Embryonic facial prominence (tissue), 1 donor: ENCODE results near the gene SHROOM2.
"Not testable (repeated sequence)": the region's sequence is repeated elsewhere in the genome, so short reads cannot be mapped to it uniquely, and the experiment has no call there.

Experiments
- DNase-seq: peaks from one replicate; pipeline ENCODE4 v3.0.0-alpha.2; 2016; ENCODE audit errors: extremely low spot score

The SHROOM2 gene

DNA sequence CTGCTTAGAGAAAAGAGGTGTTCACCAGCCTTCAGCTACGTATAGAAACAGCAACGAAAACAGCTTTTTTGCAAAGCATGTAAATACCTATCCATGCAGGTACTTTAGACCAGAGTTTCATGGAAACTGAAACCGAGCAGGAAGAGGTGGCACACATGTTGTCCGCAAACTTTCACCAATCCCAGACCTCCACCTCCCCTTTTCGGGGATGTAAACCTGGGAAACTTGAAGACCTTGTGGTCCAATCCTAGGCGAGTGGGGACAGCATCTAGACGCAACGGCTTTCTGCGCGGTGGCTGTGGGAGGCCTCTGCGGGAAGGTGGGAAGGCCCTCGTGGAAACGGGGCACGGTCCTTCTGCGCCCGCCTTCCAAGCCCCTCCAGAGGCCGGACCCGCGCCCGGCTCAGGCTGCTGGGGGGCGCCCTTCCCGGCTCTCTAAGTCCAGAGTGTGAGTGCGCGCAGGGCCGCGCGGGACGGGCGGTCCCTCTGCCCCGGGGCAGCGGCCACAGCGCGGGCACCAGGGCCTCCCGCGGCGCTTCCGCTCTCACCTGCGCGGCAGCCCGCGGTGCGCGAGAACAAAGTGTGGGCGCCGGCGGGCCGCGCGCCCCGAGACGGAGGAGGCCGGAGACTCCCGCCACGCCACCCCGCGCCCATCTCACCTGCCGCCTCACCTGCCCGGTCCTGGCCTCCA is 830 bp upstream of the SHROOM2 start:
- DNase-seq = no peak

DNA sequence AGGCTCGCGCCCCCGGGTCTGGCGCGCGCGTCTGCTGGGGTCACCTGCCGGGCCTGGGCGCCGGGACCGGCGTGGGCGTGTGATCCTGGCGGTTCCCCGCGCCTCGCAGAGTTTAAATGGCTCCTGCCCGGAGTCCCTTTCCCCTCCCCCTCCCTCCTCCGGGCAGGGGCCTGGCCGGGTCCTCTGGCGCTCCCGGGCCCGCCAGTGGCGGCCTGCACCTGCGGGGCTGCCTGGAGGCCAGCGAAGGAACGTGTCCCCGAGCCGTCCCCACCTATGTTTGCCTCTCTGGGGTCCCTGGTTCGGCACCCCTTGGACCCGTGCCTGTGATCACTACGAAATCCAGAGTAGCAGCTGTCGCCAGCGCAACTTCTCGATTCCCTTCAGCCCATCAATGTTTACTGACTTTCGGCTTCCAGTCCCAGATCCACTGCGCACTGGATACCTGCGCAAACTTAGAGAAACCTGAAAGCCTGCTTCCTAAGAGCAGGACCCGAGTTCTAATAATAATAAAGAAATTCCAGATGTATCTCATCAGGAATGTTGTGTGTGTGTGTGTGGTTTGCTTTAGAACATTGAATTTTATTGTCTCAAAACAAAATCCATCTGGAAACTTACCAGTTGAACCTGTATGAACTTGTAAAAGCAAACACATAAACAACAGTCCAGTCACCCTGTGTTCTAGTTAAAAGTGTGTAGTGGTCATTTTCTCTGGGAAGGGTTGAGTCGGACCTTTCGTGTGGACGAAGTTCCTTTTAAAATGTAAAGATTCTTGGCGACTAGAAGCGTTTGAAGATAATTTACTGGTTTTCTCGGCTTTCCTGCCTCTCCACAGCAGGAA is 788 bp downstream of the SHROOM2 start:
- DNase-seq = no peak

DNA sequence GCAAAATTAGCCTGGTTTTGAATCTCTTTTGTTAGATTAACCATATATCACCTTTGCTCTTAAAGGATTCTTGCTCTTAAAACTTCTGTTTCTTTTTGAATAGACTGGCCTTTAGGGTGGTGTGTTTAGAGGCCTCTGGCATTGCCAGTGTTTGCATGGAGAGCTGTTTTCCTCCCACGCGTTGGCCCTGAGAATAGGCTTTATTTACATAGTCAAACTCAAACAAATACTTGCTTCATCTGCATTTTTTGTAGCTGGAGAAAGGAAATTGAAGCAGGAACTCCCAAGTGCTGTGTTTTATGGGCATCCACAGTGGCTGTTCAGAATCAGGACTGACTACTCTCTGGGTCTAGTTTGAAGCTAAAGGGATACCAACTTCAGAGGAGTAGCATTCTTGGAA is 2.7 kb downstream of the SHROOM2 start:
- DNase-seq = no peak

DNA sequence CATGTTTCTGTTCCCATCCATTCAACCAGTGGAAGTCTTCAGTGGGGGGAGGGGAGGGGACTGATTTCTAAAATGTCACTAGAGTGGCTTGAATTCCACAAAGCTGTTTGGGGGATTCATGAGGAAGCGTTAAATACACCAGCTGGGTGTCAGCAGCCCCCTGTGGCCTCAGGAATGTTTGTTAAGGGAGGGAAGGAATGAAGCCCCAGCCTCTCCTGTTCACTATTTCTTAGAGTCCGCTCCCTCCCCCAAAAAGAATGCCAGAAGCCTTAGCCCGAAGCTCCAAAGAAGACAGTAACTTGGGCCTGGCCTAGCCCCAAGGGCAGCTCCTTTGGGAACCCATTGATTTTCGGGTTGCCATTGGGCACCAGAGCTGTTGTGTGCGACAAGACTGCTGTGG is 3.3 kb downstream of the SHROOM2 start:
- no peak for DNase-seq

- DNase-seq = no peak
Measured at GRCh38 chrX:9790866-9791265, 4.6 kb downstream of the SHROOM2 start.

DNA sequence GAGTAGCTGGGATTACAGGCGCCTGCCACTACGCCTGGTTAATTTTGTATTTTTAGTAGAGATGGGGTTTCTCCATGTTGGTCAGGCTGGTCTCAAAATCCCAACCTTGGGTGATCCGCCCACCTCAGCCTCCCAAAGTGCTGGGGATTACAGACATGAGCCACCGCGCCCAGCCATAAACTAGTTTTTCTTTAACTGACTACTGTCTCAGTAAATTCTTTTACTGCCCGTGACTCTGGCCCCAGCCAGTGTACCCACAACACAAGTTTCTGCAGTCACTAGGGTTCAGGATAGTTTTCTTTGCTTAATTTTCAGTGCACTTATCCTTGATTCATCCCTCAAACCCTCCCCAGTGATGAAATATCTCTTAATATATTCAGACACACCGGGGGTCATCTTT is 8.3 kb downstream of the SHROOM2 start:
- DNase-seq = no peak

DNA sequence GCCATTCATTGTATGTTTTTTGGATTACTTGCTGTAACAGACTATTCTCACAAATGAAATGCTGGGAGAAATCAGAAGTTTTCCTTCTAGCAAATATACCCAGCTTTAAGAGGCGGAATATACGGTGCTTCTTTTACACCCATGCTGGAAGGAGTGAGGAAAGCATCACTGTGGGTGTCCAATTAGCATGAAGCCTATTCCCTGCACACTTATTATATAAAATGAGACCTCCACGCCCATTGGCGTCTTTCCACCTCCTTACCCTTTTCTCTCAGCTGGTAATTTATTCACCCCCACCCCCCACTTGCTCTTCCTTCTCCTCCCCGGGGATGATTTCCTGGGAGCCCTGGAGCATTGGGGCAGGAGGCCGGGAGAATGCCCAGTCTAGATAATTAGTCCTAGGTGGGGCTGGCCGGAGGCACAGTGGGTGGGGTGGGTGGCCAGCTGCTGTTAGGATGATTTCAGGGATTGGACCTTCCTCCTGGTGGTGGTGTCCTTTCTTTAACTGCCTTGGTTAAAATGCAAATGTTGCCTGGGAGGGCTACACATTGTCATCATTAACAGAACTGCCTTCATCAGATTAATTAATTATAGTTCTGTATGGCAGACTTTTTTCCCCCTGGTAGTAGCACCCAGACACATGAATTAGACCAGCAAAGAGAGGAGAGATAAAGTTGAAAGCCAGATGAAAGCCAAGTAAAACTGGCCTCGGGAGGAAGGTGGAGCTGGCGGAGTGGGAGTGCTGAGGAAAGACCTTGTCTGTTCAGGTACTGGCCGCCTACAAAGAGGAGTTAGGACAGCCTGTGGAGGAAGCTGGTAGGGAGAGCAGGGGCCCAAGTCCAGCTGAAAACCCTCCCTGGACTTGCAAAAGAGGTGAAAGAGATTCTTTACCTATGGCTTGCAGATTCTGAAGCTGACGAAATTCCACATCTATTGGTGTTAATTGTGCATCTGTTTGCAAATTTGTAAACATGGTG is 11.4 kb downstream of the SHROOM2 start:
- DNase-seq = no peak

GRCh38 chrX:9802737-9803136 is 16.5 kb downstream of the SHROOM2 start:
- no peak for DNase-seq

GRCh38 chrX:9804444-9804843 is 18.2 kb downstream of the SHROOM2 start:
- no peak for DNase-seq

DNA sequence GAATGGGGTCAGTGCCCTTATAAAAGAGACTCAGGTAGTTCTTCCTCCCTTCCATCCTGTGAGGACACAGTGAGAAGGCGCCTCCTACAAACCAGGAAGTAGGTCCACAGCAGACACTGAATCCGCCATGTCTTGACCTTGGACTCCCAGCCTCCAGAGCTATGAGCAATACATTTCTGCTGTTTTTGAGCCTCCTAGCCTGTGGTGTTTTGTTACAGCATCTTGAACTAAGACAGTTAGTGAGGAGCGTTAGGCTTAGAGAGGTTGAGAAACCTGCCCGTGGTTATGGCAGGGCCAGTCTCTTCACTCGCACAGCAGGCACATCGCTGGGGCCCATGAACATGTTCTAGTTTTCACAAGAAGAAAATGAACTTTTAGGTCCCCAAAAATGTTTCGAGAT is 19.7 kb downstream of the SHROOM2 start:
- DNase-seq = no peak

DNA sequence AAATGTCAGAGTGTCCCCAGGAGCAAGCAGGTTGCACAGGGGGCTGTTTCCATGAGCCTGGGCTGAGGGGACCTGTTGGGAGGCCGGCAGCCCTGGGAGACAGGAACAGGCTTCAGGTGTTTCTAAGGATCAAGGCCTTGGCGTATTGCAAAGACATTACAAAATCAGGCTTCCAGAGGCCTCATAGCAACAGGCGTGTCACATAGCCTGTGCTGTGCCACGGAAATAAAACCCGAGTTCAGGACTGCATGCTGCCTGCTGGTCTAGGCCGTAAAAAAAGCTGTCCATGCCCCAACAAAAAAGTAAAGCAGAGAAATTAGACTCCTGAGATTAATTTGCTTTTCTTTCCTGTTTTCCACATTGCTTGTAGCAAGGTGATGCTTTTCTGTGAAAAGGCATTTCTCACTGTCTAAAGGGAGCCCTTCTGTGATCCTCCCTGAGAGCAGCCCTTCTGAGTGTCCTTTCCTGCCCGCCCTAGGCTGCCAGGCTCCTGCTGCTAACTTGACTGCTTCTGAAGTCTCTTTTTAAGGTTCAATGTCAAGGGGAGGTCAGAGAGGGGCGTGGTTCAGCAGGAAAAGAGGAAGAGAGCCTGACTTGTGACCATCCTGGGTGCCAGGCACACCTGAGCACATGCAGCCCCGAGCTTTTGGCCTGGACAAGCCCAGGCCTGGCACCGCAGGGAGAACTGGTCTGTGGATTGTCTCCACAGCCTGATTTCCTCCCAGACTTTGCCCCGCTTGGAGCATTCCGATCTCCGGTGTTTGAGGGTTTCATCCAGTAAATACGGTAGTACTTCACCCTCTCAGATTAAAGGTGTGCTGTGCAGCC is 21.3 kb downstream of the SHROOM2 start:
- no peak for DNase-seq

- DNase-seq = not testable (repeated sequence)
Measured at GRCh38 chrX:9809876-9810275, 23.6 kb downstream of the SHROOM2 start.

- not testable (repeated sequence) for DNase-seq
Measured at GRCh38 chrX:9811086-9811485, 24.9 kb downstream of the SHROOM2 start.

DNA sequence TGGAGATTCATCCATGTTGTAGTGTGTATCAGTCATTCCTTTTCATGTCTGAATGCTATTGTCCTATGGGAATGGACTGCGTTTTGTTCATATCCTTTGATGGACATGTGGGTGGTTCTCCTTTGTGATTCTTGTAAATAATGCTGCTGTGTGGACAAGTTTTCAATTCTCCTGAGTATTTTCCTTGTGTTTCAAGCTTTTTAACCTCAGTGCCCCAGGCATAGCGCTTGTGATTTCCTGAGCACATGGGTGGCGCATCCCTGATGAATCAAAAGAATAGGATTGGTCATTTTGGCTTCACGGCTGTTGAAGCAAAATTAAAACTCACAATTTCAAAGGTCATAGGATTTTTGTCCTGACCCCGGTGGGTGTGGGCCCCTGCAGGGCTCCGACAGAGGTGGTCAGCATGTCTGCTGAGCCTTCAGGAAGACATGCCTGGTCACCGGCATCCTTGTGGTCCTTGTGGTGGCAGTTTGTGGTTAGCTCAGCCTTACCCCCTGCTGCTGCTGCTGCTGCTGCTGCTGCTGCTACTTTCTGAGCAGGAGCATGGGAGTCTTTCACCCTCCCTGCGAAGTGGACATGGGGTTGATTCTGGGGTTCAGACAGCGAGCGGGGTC is 30.0 kb downstream of the SHROOM2 start:
- DNase-seq = no peak

DNA sequence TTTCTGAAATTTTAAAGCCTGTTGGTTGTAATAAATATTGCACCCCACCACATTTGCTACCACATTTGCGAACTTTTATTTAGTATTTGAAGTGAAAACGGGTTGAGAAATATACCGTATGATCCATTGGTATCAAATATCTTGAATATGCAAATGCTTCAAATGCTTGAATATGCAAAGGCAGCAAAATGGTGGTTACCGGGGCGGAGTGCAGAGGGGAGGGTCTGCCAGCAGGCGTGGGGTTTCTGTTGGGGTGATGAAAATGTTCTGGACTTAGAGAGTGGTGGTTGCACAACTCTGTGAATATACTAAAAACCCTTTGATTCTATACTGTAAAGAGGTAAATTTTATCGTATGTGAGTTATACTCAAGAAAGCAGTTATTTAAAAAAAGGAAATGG is 35.3 kb downstream of the SHROOM2 start:
- no peak for DNase-seq

DNA sequence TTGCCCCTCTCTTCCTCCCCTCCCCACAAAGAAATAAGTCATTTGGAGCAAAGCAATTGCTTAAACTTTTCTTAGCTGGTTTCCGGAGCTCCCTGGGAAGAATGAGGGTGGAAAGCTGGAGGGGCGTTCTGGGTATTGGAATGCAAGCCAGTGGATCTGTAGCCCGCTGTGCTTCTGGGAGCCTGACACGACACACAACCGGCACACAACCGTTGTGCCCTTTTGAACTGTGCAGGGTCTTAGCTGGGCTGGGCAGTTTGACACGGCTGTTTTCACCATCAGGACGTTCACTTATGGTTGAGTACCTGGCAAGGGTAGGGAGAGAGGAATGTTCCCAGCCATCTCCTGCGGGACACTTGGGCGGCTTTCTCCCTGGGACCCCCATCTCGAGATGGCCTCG is 38.3 kb downstream of the SHROOM2 start:
- no peak for DNase-seq

- DNase-seq = no peak
Measured at GRCh38 chrX:9825129-9825790, 39.0 kb downstream of the SHROOM2 start.

- no peak for DNase-seq
Measured at GRCh38 chrX:9825966-9826365, 39.7 kb downstream of the SHROOM2 start.

DNA sequence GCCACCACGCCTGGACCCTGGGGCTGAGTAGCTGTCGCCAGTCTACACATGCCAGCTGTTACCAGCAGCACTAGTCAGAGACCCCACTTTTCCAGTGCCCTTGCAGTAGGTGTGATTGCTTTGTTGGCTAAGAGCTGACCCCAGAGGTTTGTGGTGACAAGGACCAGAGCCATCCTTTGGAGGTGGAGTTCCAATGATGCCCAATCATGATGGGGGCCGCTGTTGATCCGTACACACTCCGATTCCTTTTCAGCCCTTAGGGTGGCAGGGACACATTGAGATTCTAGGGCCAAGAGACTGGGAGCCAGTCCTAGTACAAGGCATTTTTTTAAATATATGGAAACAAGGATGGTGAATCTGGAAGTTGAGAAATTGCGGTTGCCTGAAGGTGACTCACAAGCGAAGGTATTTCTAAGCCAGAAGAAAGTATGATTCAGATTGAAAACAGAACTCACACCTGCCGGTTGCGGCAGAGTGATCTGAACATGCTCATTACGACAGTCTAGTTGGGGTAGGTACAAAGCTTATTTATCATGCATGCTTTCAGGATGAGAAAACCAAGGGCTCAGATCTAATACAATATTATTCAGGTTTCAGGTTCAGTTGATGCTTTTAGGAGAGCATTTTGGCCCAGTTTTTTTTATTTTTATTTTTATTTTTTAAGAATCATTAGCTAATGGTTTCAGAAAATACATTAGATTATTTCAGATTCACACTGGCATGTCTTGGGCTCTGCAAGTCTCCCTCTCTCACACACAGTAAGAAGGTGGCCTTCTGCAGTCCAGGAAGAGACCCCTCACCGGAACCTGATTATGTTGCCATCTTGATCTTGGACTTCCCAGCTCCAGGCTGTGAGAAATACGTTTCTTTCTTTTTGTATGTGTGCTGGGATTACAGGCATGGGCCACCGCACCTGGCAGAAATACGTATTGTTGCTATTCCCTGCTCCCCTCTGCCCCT is 43.4 kb downstream of the SHROOM2 start:
- no peak for DNase-seq
